Measurements from ENCODE around the gene DUS1L. TPM values are rescaled to one million over a fixed set of nuclear protein-coding genes. Genes with fewer than 3 reads are reported as not detected.

DUS1L gene
- total and polyA plus RNA-seq, 7 donors: 72.6 to 170 (median 117) TPM

- TF ChIP-seq CTCF (IDR thresholded peaks at IDR 0.05): no peak
- DNase-seq (peak; percentile 10 to 58), ATAC-seq (no peak)
- intact Hi-C loops (cut with DNase I): loop anchor here in 1 of 2 donors (1.0 kb wide), 1 partner anchor 11 kb away; no protein-coding TSS in a partner anchor
- peaks cover 10 to 46% of the 10 kb centered on the region in 2 donors for H3K36me3 ChIP-seq (ENCODE audit: insufficient read depth in 1 of 2, low read depth in 1 of 2)
- peak overlapping the region; percentile 98 for H3K4me3 ChIP-seq
- H3K4me1 ChIP-seq: peaks cover 9% of the 10 kb centered on the region
- no peaks in the 10 kb centered on the region for H3K9me3 ChIP-seq
- no peaks in the 10 kb centered on the region for H3K27me3 ChIP-seq (ENCODE audit: insufficient read depth in 3 of 3, low read length in 2 of 3)
- peak overlapping the region; percentile 82 for H3K27ac ChIP-seq
- WGBS, 3 donors: 25 to 33% (median 29%) methylated on average over 35 to 36 of the region's 36 CpGs
These were observed 991 bp downstream of the DUS1L start for GRCh38 chr17:82064433-82065192.

GRCh38 chr17:82063424-82064415, 1.9 kb downstream of the DUS1L start:
- Histone ChIP-seq H3K27ac (no peak overlapping the region), H3K9me3 (no peaks in the 10 kb centered on the region), H3K4me1 (peaks cover 9% of the 10 kb centered on the region), H3K4me3 (peak overlapping the region; percentile 98), H3K27me3 (ENCODE audit: insufficient read depth in 3 of 3, low read length in 2 of 3) (no peaks in the 10 kb centered on the region), H3K36me3 (ENCODE audit: insufficient read depth in 1 of 2, low read depth in 1 of 2) (peaks cover 10 to 55% of the 10 kb centered on the region in 2 donors)
- ATAC-seq (no peak), DNase-seq (peak in 1 of 2 donors; percentile 46)
- intact Hi-C loops (cut with DNase I): no loop called here
- no peak for TF ChIP-seq CTCF (IDR thresholded peaks at IDR 0.05)
- 70 to 75% (median 74%) methylated on average over 20 of the region's 20 CpGs for WGBS, 3 donors

GRCh38 chr17:82062984-82063368, 2.6 kb downstream of the DUS1L start:
- DNase-seq (peak; percentile 12 to 42), ATAC-seq (no peak)
- 86 to 100% (median 90%) methylated on average over 4 to 9 of the region's 9 CpGs for WGBS, 3 donors
- Histone ChIP-seq H3K27me3 (ENCODE audit: insufficient read depth in 3 of 3, low read length in 2 of 3) (no peaks in the 10 kb centered on the region), H3K4me3 (no peak overlapping the region), H3K9me3 (no peaks in the 10 kb centered on the region), H3K4me1 (peaks cover 9% of the 10 kb centered on the region), H3K36me3 (ENCODE audit: insufficient read depth in 1 of 2, low read depth in 1 of 2) (peaks cover 10 to 62% of the 10 kb centered on the region in 2 donors), H3K27ac (no peak overlapping the region)
- TF ChIP-seq CTCF (IDR thresholded peaks at IDR 0.05): no peak
- intact Hi-C loops (cut with DNase I): no loop called here

- ATAC-seq: no peak
- peak; percentile 10 to 55 for DNase-seq
- peaks cover 10 to 69% of the 10 kb centered on the region in 2 donors for H3K36me3 ChIP-seq (ENCODE audit: insufficient read depth in 1 of 2, low read depth in 1 of 2)
- no peak for TF ChIP-seq CTCF (IDR thresholded peaks at IDR 0.05)
- WGBS, 3 donors: 73 to 74% (median 73%) methylated on average over 23 to 24 of the region's 24 CpGs
- H3K4me1 ChIP-seq: peaks cover 9% of the 10 kb centered on the region
- intact Hi-C loops (cut with DNase I): no loop called here
- H3K27ac ChIP-seq: no peak overlapping the region
- no peaks in the 10 kb centered on the region for H3K9me3 ChIP-seq
- no peaks in the 10 kb centered on the region for H3K27me3 ChIP-seq (ENCODE audit: insufficient read depth in 3 of 3, low read length in 2 of 3)
- no peak overlapping the region for H3K4me3 ChIP-seq
These were observed 3.3 kb downstream of the DUS1L start for GRCh38 chr17:82062076-82062983.

All from psoas muscle (tissue), 8 donors.